Cardiac muscle cell (in vitro differentiated cells and primary cell): ENCODE measurements around the gene UNC13A. TPM values are rescaled to one million over a fixed set of nuclear protein-coding genes. Genes with fewer than 3 reads are reported as not detected.

ENCODE experiments used
- DNase-seq, 2 donors: peaks; one replicate each; pipeline versions ENCODE4 v3.0.0 to v3.0.0-alpha.2; 2010 to 2017; ENCODE audit warnings: low read depth in 1 of 2, low spot score in 1 of 2
- H3K27ac ChIP-seq: fragments of 200-600 bp; sonication (generic); 2 replicates; pipeline ENCODE4 v1.5.1; 2016
- H3K27me3 ChIP-seq: fragments of 200-600 bp; sonication (generic); 2 replicates; pipeline ENCODE4 v1.6.0; 2016; ENCODE audit warnings: control low read depth
- H3K36me3 ChIP-seq: fragments of 200-600 bp; sonication (generic); 2 replicates; pipeline ENCODE4 v1.5.1; 2016; ENCODE audit warnings: control low read depth
- H3K4me1 ChIP-seq: fragments of 200-600 bp; sonication (generic); 2 replicates; pipeline ENCODE4 v1.8.1; 2017; ENCODE audit warnings: low read depth, mild to moderate bottlenecking, mixed run types
- H3K4me3 ChIP-seq: fragments of 200-600 bp; sonication (generic); 2 replicates; pipeline ENCODE4 v1.5.1; 2016; ENCODE audit warnings: mild to moderate bottlenecking
- H3K9me3 ChIP-seq: fragments of 200-600 bp; sonication (generic); 2 replicates; pipeline ENCODE4 v1.5.1; 2017; ENCODE audit warnings: low read depth, mild to moderate bottlenecking, control low read depth
- CTCF ChIP-seq: IDR thresholded peaks from 2 replicates; pipeline ENCODE4 v1.5.1; 2012; ENCODE audit warnings: low read depth, mild to moderate bottlenecking, low read length
- polyA plus RNA-seq: library from polyadenylated mRNA; unstranded; fragments of >200 nt; fragmentation: Nextera tagmentation; extraction: Ambion mirVana; gene quantifications from 2 replicates; pipeline ENCODE4 v1.2.1, GENCODE V29; 2016
- total RNA-seq: library from RNA; depleted of rRNA; stranded (reverse); fragments of >200 nt; gene quantifications from 2 replicates; pipeline ENCODE4 v1.2.3, GENCODE V29; 2016

Gene UNC13A
- total and polyA plus RNA-seq, 2 experiments from 2014 or later: 0.31 to 0.54 TPM

GRCh38 chr19:17654993-17655392 is 33.2 kb downstream of the UNC13A start:
- Histone ChIP-seq H3K4me3 (no peak overlapping the region), H3K9me3 (no peaks in the 10 kb centered on the region), H3K27ac (no peak overlapping the region), H3K4me1 (no peaks in the 10 kb centered on the region), H3K36me3 (no peaks in the 10 kb centered on the region), H3K27me3 (no peaks in the 10 kb centered on the region)
- TF ChIP-seq CTCF: no peak
- DNase-seq: no peak

GRCh38 chr19:17652627-17653026 is 35.5 kb downstream of the UNC13A start:
- no peaks in the 10 kb centered on the region for H3K9me3 ChIP-seq
- no peak for TF ChIP-seq CTCF
- no peak for DNase-seq
- H3K27me3 ChIP-seq: no peaks in the 10 kb centered on the region
- no peaks in the 10 kb centered on the region for H3K4me1 ChIP-seq
- H3K4me3 ChIP-seq: no peak overlapping the region
- no peak overlapping the region for H3K27ac ChIP-seq
- no peaks in the 10 kb centered on the region for H3K36me3 ChIP-seq

GRCh38 chr19:17648786-17649185 is 39.4 kb downstream of the UNC13A start:
- Histone ChIP-seq H3K27ac (no peak overlapping the region), H3K9me3 (no peaks in the 10 kb centered on the region), H3K4me3 (no peak overlapping the region), H3K36me3 (no peaks in the 10 kb centered on the region), H3K27me3 (no peaks in the 10 kb centered on the region), H3K4me1 (no peaks in the 10 kb centered on the region)
- TF ChIP-seq CTCF: no peak
- no peak for DNase-seq

GRCh38 chr19:17648097-17648660 is 40.0 kb downstream of the UNC13A start:
- Histone ChIP-seq H3K9me3 (no peaks in the 10 kb centered on the region), H3K27ac (no peak overlapping the region), H3K4me1 (no peaks in the 10 kb centered on the region), H3K36me3 (no peaks in the 10 kb centered on the region), H3K27me3 (no peaks in the 10 kb centered on the region), H3K4me3 (no peak overlapping the region)
- no peak for TF ChIP-seq CTCF
- DNase-seq: no peak

GRCh38 chr19:17647071-17648020 is 40.8 kb downstream of the UNC13A start:
- Histone ChIP-seq H3K36me3 (no peaks in the 10 kb centered on the region), H3K4me3 (no peak overlapping the region), H3K4me1 (no peaks in the 10 kb centered on the region), H3K27me3 (no peaks in the 10 kb centered on the region), H3K9me3 (no peaks in the 10 kb centered on the region), H3K27ac (no peak overlapping the region)
- DNase-seq: no peak
- no peak for TF ChIP-seq CTCF
